Activated CD8-positive, alpha-beta T cell treated with anti-CD3 and anti-CD28 coated beads, Interleukin-2, amount 10 ng/mL, durations not matched to agents 7 days and 5 days (primary cell): ENCODE data around the gene GRID2. TPM values are rescaled to one million over a fixed set of nuclear protein-coding genes. Genes with fewer than 3 reads are reported as not detected.

Experiments used
- ATAC-seq: fragments of 150-1000 bp; cut with Tn5 transposase; one replicate; pipeline ENCODE4 v1.10.0; 2021; ENCODE audit warnings: moderate library complexity
- CTCF ChIA-PET: fragments of 350-600 bp; sonication (Branson Sonifier 250); formaldehyde crosslinking; loops from one replicate; lab custom pipeline; 2021; ENCODE audit warnings: antibody characterized with exemption; lab: Charles Lee
- POLR2A ChIA-PET: fragments of 350-600 bp; sonication (Branson Sonifier 250); formaldehyde crosslinking; loops from one replicate; lab custom pipeline; 2021; ENCODE audit warnings: antibody characterized with exemption; lab: Charles Lee
- DNase-seq: peaks from one replicate; pipeline ENCODE4 v3.0.0-alpha.2; 2020
- H3K27ac Mint-ChIP-seq: one replicate; pipeline ENCODE4 v1.8.0; 2021; ENCODE audit warnings: mild to moderate bottlenecking, mixed read lengths
- H3K27me3 Mint-ChIP-seq: one replicate; pipeline ENCODE4 v1.8.0; 2021; ENCODE audit warnings: low read depth, mixed read lengths
- H3K36me3 Mint-ChIP-seq: one replicate; pipeline ENCODE4 v1.8.0; 2021; ENCODE audit warnings: low read depth, mixed read lengths
- H3K4me1 Mint-ChIP-seq: one replicate; pipeline ENCODE4 v1.8.0; 2021; ENCODE audit warnings: low read depth, mixed read lengths
- H3K4me3 Mint-ChIP-seq: one replicate; pipeline ENCODE4 v1.8.0; 2021; ENCODE audit warnings: mild to moderate bottlenecking, mixed read lengths
- H3K9me3 Mint-ChIP-seq: one replicate; pipeline ENCODE4 v1.8.0; 2022; ENCODE audit warnings: mixed read lengths; ENCODE audit not compliant: insufficient read depth
- total RNA-seq, 2 experiments: library from RNA; stranded (reverse); gene quantifications; one replicate each; pipeline ENCODE4 v1.2.3, GENCODE V29; 2021

Gene GRID2
- total RNA-seq, 2 experiments from 2014 or later = not detected

DNA sequence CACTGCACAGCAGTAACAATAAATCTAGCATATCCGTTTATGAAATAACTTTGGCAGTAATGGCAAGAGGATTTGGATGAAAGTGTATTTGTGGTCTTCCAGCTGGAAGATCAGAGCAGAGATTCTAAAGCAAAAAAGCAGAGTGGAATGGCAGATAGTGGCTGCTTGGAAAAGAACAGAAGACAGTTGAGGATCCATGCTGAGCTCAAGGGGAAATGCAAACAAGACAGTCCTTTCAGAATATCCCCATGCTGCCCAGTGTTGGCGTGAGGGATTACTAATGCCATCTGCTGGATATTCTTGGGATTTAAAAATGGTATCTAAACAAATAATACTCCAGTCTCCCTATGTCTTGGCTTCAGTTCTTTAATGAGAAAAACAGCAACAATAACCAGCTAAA, 895.7 kb downstream of the GRID2 start:
- no peak overlapping the region for H3K4me3 Mint-ChIP-seq
- H3K27me3 Mint-ChIP-seq = no peaks in the 10 kb centered on the region
- no peaks in the 10 kb centered on the region for H3K9me3 Mint-ChIP-seq
- ChIA-PET CTCF (no interaction called here), POLR2A (no interaction called here)
- ATAC-seq = no peak
- H3K27ac Mint-ChIP-seq = no peak overlapping the region
- no peaks in the 10 kb centered on the region for H3K36me3 Mint-ChIP-seq
- DNase-seq = no peak
- H3K4me1 Mint-ChIP-seq = no peaks in the 10 kb centered on the region

- ATAC-seq = no peak
- DNase-seq = no peak
- Mint-ChIP-seq H3K27me3 (no peaks in the 10 kb centered on the region), H3K4me3 (no peak overlapping the region), H3K4me1 (no peaks in the 10 kb centered on the region), H3K9me3 (peaks cover 5% of the 10 kb centered on the region), H3K36me3 (no peaks in the 10 kb centered on the region), H3K27ac (no peak overlapping the region)
- ChIA-PET POLR2A (no interaction called here), CTCF (no interaction called here)
Observed at GRCh38 chr4:93201471-93202096, 897.8 kb downstream of the GRID2 start.

- no peaks in the 10 kb centered on the region for H3K4me1 Mint-ChIP-seq
- H3K4me3 Mint-ChIP-seq = no peak overlapping the region
- peaks cover 8% of the 10 kb centered on the region for H3K9me3 Mint-ChIP-seq
- no peaks in the 10 kb centered on the region for H3K36me3 Mint-ChIP-seq
- no peak overlapping the region for H3K27ac Mint-ChIP-seq
- no peaks in the 10 kb centered on the region for H3K27me3 Mint-ChIP-seq
- ChIA-PET CTCF (no interaction called here), POLR2A (no interaction called here)
- DNase-seq (no peak), ATAC-seq (no peak)
Observed at GRCh38 chr4:93203708-93204107, 899.9 kb downstream of the GRID2 start.

DNA sequence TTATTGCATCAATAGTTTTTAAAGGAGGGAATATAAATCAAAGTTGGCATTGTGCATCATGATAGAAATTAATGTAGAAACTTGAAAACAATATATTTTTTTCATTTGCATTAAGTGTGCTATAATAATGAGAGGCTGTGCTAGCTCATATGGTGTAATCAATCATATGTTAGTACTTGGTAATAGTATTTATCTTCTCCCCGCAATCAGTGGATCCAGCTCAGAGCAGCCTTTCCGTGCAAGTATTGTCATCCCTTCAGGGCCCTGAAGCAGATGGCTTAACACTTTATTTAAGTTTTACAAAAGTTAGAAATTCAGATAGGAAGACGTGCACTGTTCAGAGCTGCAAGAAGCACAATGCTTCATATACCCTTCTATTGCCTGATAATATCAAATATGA, 908.5 kb downstream of the GRID2 start:
- Mint-ChIP-seq H3K4me1 (no peaks in the 10 kb centered on the region), H3K4me3 (no peak overlapping the region), H3K36me3 (no peaks in the 10 kb centered on the region), H3K9me3 (peaks cover 6% of the 10 kb centered on the region), H3K27ac (no peak overlapping the region), H3K27me3 (no peaks in the 10 kb centered on the region)
- DNase-seq (no peak), ATAC-seq (no peak)
- ChIA-PET CTCF (no interaction called here), POLR2A (no interaction called here)

DNA sequence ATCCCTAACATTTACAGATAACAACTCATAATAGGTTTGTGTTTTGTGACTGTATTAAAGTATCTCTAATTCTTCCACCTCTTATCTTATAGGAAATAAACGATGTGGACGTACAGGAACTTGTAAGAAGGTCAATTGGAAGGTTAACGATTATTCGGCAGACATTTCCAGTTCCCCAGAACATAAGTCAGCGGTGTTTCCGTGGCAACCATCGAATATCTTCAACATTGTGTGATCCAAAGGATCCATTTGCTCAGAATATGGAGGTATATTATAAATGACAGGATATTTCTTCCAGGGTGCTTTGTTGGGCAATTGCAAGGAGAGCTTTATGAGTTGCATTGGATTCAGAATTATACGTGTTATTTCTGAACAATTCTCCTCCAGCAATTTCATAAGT, 912.9 kb downstream of the GRID2 start:
- H3K4me1 Mint-ChIP-seq = no peaks in the 10 kb centered on the region
- H3K27ac Mint-ChIP-seq = no peak overlapping the region
- H3K36me3 Mint-ChIP-seq = no peaks in the 10 kb centered on the region
- no peaks in the 10 kb centered on the region for H3K9me3 Mint-ChIP-seq
- POLR2A ChIA-PET = no interaction called here
- ATAC-seq = no peak
- DNase-seq = no peak
- CTCF ChIA-PET = no interaction called here
- no peak overlapping the region for H3K4me3 Mint-ChIP-seq
- no peaks in the 10 kb centered on the region for H3K27me3 Mint-ChIP-seq

GRCh38 chr4:93217431-93217830, 913.7 kb downstream of the GRID2 start:
- Mint-ChIP-seq H3K4me3 (no peak overlapping the region), H3K4me1 (no peaks in the 10 kb centered on the region), H3K36me3 (no peaks in the 10 kb centered on the region), H3K27ac (no peak overlapping the region), H3K9me3 (no peaks in the 10 kb centered on the region), H3K27me3 (no peaks in the 10 kb centered on the region)
- DNase-seq (no peak), ATAC-seq (no peak)
- POLR2A ChIA-PET = no interaction called here
- CTCF ChIA-PET = no interaction called here

DNA sequence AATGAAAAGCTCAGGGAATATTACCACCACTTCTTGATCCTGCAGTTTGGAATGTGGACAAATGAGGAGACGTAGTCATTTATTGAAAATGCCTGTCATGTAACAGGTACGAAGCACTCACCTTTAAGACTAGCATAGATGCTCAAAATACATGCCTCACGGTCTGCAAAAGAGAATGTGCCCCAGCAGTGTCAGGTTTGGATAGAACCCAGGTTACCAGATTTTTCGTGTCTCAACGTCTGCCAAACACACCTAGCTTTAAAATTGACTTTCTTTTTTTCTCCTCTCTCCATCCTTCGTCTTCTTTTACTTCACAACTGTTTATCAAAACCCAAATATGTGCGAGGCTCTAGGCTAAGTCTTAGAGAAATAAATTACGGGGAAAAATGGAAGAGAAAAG, 918.0 kb downstream of the GRID2 start:
- H3K9me3 Mint-ChIP-seq = peaks cover 8% of the 10 kb centered on the region
- H3K27me3 Mint-ChIP-seq = no peaks in the 10 kb centered on the region
- no peak overlapping the region for H3K27ac Mint-ChIP-seq
- no peaks in the 10 kb centered on the region for H3K4me1 Mint-ChIP-seq
- POLR2A ChIA-PET = no interaction called here
- DNase-seq (no peak), ATAC-seq (no peak)
- CTCF ChIA-PET = no interaction called here
- no peak overlapping the region for H3K4me3 Mint-ChIP-seq
- no peaks in the 10 kb centered on the region for H3K36me3 Mint-ChIP-seq

DNA sequence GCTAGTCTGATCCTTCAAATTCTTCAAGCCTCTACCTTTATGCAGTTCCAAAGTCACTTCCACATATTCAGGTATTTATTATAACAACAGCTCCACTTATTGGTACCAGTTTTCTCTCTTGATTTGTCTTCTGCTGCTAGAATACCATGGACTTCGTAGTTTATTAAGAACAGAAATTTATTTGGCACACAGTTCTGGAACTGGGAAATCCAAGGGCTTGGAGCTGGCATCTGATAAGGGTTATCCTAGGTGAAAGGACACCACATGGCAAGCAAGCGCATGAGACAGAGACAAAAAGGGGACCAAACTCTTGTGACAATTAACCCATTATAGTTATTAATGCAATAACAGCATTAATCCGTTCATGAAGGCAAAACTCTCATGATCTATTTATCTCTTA, 924.3 kb downstream of the GRID2 start:
- POLR2A ChIA-PET = no interaction called here
- no peaks in the 10 kb centered on the region for H3K27me3 Mint-ChIP-seq
- CTCF ChIA-PET = no interaction called here
- H3K4me1 Mint-ChIP-seq = no peaks in the 10 kb centered on the region
- DNase-seq (no peak), ATAC-seq (no peak)
- H3K36me3 Mint-ChIP-seq = no peaks in the 10 kb centered on the region
- no peak overlapping the region for H3K27ac Mint-ChIP-seq
- H3K9me3 Mint-ChIP-seq = peaks cover 8% of the 10 kb centered on the region
- H3K4me3 Mint-ChIP-seq = no peak overlapping the region

GRCh38 chr4:93232883-93233282, 929.1 kb downstream of the GRID2 start:
- no peaks in the 10 kb centered on the region for H3K36me3 Mint-ChIP-seq
- H3K4me1 Mint-ChIP-seq = no peaks in the 10 kb centered on the region
- H3K9me3 Mint-ChIP-seq = no peaks in the 10 kb centered on the region
- ChIA-PET POLR2A (no interaction called here), CTCF (no interaction called here)
- DNase-seq = no peak
- no peak overlapping the region for H3K27ac Mint-ChIP-seq
- no peak for ATAC-seq
- no peaks in the 10 kb centered on the region for H3K27me3 Mint-ChIP-seq
- H3K4me3 Mint-ChIP-seq = no peak overlapping the region

DNA sequence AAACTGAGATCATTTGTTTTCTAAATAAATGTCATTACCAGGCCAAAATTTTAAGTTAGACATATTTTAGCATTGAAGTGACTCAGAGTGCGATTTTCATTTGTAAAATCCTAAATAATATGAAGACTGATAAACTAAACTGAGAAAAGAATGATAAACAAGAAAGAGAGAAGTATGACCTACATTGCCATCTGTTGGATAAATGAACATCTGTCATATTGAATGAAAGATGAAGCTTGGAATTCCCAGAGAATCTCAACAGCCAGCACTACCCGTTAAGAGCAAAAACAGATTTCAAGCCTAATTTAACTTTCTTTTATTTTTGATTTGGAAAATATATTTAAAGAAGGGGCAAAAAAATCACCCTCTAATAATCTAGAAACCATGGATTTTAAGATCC, 933.8 kb downstream of the GRID2 start:
- no peaks in the 10 kb centered on the region for H3K9me3 Mint-ChIP-seq
- ChIA-PET POLR2A (no interaction called here), CTCF (no interaction called here)
- H3K27ac Mint-ChIP-seq = no peak overlapping the region
- H3K36me3 Mint-ChIP-seq = no peaks in the 10 kb centered on the region
- no peaks in the 10 kb centered on the region for H3K4me1 Mint-ChIP-seq
- no peak for ATAC-seq
- no peaks in the 10 kb centered on the region for H3K27me3 Mint-ChIP-seq
- DNase-seq = no peak
- no peak overlapping the region for H3K4me3 Mint-ChIP-seq

DNA sequence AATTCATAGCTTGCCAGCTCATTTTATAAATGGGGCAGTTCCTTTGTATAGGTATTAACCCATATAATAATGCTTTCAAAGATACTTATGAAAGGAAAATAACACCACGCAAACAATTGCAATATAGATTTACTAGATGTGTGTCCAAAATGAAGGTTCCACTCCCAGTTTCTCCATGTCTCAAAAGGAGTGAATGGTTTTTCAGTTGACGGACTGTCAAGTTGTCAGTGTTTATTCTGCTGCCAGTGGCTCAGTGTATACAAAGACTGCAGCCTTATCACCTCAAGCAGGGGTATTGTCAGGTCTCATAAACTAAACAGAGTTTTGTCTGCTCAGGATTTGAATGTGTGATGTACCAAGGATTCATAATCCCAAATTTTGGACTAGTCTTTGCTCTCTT, 939.5 kb downstream of the GRID2 start:
- no peak for ATAC-seq
- CTCF ChIA-PET = no interaction called here
- no peak overlapping the region for H3K27ac Mint-ChIP-seq

GRCh38 chr4:93261207-93261606, 957.4 kb downstream of the GRID2 start:
- H3K9me3 Mint-ChIP-seq = no peaks in the 10 kb centered on the region
- no peak overlapping the region for H3K27ac Mint-ChIP-seq
- H3K36me3 Mint-ChIP-seq = no peaks in the 10 kb centered on the region
- ChIA-PET CTCF (no interaction called here), POLR2A (no interaction called here)
- H3K27me3 Mint-ChIP-seq = no peaks in the 10 kb centered on the region
- no peak for DNase-seq
- no peak for ATAC-seq
- H3K4me3 Mint-ChIP-seq = no peak overlapping the region
- no peaks in the 10 kb centered on the region for H3K4me1 Mint-ChIP-seq

More for the DNA sequence above, 939.5 kb downstream of the GRID2 start:
- POLR2A ChIA-PET = no interaction called here
- Mint-ChIP-seq H3K4me1 (no peaks in the 10 kb centered on the region), H3K27me3 (no peaks in the 10 kb centered on the region), H3K4me3 (no peak overlapping the region), H3K36me3 (no peaks in the 10 kb centered on the region), H3K9me3 (no peaks in the 10 kb centered on the region)
- no peak for DNase-seq

- Mint-ChIP-seq H3K27ac (no peak overlapping the region), H3K36me3 (no peaks in the 10 kb centered on the region), H3K4me1 (no peaks in the 10 kb centered on the region), H3K27me3 (no peaks in the 10 kb centered on the region), H3K4me3 (no peak overlapping the region), H3K9me3 (no peaks in the 10 kb centered on the region)
- no peak for ATAC-seq
- ChIA-PET POLR2A (no interaction called here), CTCF (no interaction called here)
- DNase-seq = no peak
Observed at GRCh38 chr4:93263166-93263565, 959.4 kb downstream of the GRID2 start.
